ENCODE data around the gene POPDC2. TPM values are rescaled to one million over a fixed set of nuclear protein-coding genes. Genes with fewer than 3 reads are reported as not detected.

The POPDC2 gene
- total and polyA plus RNA-seq, 2 donors (not counting 3 experiments of a cell fraction or from before 2014, with no cell fraction given), result 0.57 to 0.66 TPM

DNA sequence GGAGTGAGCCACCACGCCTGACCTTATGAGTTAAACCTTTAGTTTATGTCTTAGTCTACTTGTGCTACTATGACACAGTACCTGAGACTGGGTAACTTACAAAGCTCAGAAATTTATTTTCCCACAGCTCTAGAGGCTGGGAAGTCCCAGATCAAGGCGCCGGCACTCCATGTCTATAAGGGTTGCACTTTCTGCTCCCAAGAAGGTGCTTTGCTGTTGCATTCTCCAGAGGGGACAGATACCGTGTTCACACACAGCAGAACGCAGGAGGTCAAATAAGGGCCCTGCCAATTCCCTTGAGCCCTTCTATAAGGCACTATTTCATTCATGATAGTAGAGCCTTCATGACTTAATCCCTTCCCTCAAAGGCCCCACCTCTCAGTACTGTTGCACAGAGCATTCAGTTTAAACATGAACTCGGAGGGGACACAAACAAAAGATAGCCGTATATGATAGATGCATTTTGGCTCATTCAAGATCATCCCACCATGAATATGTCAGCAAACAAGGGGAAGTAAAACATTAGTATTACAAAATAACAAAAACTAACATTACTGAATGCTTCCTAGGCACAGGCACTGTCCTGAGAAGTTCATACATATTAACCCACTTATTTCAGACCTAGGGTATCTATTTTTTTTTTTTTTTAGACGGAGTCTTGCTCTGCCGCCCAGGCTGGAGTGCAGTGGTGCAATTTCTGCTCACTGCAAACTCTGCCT lies 36.2 kb downstream of the POPDC2 start:
- H3K9ac ChIP-seq (replicated peaks; ENCODE audit: extremely low read depth, insufficient read depth, low read length), result no peak overlapping the region
- no peaks in the 10 kb centered on the region for H3K36me3 ChIP-seq (ENCODE audit: control insufficient read depth in 2 of 2, extremely low read depth in 1 of 2, insufficient read depth in 2 of 2, low read length in 2 of 2)
- intact Hi-C loops (cut with micrococcal nuclease) (no loop called here), dilution Hi-C loops (cut with MboI; ENCODE audit: extremely low pct_ligation_motif_present, low sequenced_read_pairs) (no loop called here)
- H3K27me3 ChIP-seq (ENCODE audit: control insufficient read depth in 2 of 2, insufficient read depth in 2 of 2, low read length in 2 of 2), result no peaks in the 10 kb centered on the region
- H3K9me3 ChIP-seq (replicated peaks; ENCODE audit: control insufficient read depth, insufficient read depth, low read length), result no peaks in the 10 kb centered on the region
- H4K20me1 ChIP-seq (replicated peaks; ENCODE audit: control insufficient read depth, extremely low read depth, insufficient read depth, low read length), result no peaks in the 10 kb centered on the region
- TF ChIP-seq GATA2 (IDR thresholded peaks at IDR 0.05; ENCODE audit: insufficient read depth, insufficient read length, low read depth, low read length) (no peak), MAX (IDR thresholded peaks at IDR 0.05; ENCODE audit: insufficient read depth, insufficient read length) (no peak), POLR2A (IDR thresholded peaks at IDR 0.05; ENCODE audit: low read depth, low read length) (no peak), MYC (IDR thresholded peaks at IDR 0.05; ENCODE audit: low read depth, low read length) (no peak), FOS (IDR thresholded peaks at IDR 0.05; ENCODE audit: borderline replicate concordance, insufficient read depth, low read length) (no peak), EZH2 (IDR thresholded peaks at IDR 0.05; ENCODE audit: borderline replicate concordance, low read depth, low read length, severe bottlenecking) (no peak), POLR2AphosphoS5 (IDR thresholded peaks at IDR 0.05; ENCODE audit: insufficient read depth, low read depth, low read length) (no peak), JUN (IDR thresholded peaks at IDR 0.05; ENCODE audit: borderline replicate concordance, insufficient read depth, insufficient read length, low read depth) (no peak)
- TF ChIP-seq, protein P1, sequence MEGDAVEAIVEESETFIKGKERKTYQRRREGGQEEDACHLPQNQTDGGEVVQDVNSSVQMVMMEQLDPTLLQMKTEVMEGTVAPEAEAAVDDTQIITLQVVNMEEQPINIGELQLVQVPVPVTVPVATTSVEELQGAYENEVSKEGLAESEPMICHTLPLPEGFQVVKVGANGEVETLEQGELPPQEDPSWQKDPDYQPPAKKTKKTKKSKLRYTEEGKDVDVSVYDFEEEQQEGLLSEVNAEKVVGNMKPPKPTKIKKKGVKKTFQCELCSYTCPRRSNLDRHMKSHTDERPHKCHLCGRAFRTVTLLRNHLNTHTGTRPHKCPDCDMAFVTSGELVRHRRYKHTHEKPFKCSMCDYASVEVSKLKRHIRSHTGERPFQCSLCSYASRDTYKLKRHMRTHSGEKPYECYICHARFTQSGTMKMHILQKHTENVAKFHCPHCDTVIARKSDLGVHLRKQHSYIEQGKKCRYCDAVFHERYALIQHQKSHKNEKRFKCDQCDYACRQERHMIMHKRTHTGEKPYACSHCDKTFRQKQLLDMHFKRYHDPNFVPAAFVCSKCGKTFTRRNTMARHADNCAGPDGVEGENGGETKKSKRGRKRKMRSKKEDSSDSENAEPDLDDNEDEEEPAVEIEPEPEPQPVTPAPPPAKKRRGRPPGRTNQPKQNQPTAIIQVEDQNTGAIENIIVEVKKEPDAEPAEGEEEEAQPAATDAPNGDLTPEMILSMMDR (IDR thresholded peaks at IDR 0.05; ENCODE audit: extremely low read depth in 1 of 2, insufficient read depth in 1 of 2, low read depth in 1 of 2, low read length in 2 of 2), result no peak
- no peak overlapping the region for H3K4me2 ChIP-seq (ENCODE audit: insufficient read depth, low read length)
- H3K79me2 ChIP-seq (ENCODE audit: control insufficient read depth, insufficient read depth, low read length), result no peaks in the 10 kb centered on the region
- H3K9me1 ChIP-seq (replicated peaks; ENCODE audit: control insufficient read depth, extremely low read depth, insufficient read depth, low read length), result no peaks in the 10 kb centered on the region
- H3K27ac ChIP-seq (ENCODE audit: insufficient read depth, low read depth, low read length), result no peak overlapping the region
- no peak overlapping the region for H2AFZ ChIP-seq (ENCODE audit: low read depth, low read length)
- no TSS peak for BruUV-seq (replicated peaks)
- FAIRE-seq, result no peak
- H3K4me3 ChIP-seq (replicated peaks in 1 of 3; ENCODE audit: insufficient read depth in 1 of 3, low read depth in 1 of 3, low read length in 3 of 3), result no peak overlapping the region
- peaks cover 13% of the 10 kb centered on the region for H3K4me1 ChIP-seq (ENCODE audit: control insufficient read depth, extremely low read depth, insufficient read depth, low read length)
- ChIA-PET POLR2A (no interaction called here), CTCF (no interaction called here)
- no peak for DNase-seq (ENCODE audit: low read depth, low spot score)

All from endothelial cell of umbilical vein (primary cell).